ENCODE data around the gene C2orf42.
"Not testable (repeated sequence)": the region's sequence is repeated elsewhere in the genome, so short reads cannot be mapped to it uniquely, and the experiment has no call there.

C2orf42 gene

GRCh38 chr2:70131344-70132143, 59.3 kb downstream of the C2orf42 start:
- DNase-seq, result not testable (repeated sequence)

- no peak for DNase-seq
Measured at GRCh38 chr2:70128005-70128404, 62.8 kb downstream of the C2orf42 start.

DNA sequence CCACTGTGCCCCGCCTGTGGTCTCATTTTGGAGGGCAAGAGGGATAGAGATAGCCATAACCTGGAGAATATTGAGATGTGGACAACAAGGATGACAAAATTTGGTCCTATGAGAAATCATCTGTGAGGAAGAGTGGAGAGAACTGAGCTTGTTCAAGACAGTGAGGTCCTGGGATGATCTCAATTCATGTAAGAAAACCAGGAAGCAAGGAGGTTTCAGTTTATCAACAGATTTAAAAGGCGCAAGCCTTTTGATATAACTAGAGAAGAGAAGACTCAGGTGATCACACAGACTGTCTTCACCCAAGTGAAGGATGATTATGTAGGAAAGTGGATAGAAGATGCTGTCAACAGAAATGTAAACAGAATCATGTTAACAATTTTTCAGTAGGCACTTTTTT, 64.4 kb downstream of the C2orf42 start:
- no peak for DNase-seq

DNA sequence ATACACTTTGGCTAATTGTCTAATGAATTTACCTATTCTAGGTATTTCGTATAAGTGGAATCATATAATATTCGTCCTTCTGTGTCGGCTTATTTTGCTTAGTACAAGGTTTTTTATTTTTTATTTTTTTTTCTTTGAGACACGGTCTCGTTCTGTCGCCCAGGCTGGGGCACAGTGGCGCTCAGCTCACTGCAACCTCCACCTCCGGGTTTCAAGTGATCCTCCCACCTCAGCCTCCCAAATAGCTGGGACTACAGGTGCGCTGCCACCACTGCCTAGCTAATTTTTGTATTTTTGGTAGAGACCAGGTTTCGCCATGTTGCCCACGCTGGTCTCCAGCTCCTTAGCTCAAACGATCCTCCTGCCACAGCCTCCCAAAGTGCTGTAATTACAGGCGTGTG, 65.3 kb downstream of the C2orf42 start:
- DNase-seq, result no peak

DNA sequence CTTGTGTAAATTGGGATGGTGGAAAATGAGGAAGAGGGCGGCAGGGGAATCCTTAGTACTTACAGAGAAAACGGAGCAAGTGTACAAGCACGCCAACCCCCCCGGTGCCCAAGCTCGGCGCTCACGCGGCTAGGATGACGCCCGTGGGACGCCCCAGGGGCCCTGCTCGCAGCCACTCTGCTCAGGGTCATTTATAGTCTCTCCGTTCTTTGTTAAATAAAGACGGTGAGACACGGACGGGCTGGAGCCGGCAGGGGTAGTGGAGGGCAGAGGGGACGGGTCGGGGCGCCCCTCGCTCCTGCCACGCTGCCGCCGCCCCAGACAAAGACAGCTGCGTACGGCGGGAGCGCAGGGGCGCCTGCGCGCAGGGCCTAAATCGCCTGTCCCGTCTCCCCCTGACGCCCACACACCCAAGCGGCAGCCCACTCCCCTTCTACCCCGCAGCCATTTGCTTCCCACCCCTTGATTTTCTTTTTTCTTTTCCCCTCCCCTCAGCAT, 65.8 kb downstream of the C2orf42 start:
- DNase-seq, result peak; percentile 64

- no peak for DNase-seq
Measured at GRCh38 chr2:70123829-70124116, 67.0 kb downstream of the C2orf42 start.

- DNase-seq, result no peak
Measured at GRCh38 chr2:70123051-70123828, 67.6 kb downstream of the C2orf42 start.

- DNase-seq, result no peak
Measured at GRCh38 chr2:70122470-70122869, 68.3 kb downstream of the C2orf42 start.

GRCh38 chr2:70121627-70122372, 69.0 kb downstream of the C2orf42 start:
- DNase-seq, result no peak

DNA sequence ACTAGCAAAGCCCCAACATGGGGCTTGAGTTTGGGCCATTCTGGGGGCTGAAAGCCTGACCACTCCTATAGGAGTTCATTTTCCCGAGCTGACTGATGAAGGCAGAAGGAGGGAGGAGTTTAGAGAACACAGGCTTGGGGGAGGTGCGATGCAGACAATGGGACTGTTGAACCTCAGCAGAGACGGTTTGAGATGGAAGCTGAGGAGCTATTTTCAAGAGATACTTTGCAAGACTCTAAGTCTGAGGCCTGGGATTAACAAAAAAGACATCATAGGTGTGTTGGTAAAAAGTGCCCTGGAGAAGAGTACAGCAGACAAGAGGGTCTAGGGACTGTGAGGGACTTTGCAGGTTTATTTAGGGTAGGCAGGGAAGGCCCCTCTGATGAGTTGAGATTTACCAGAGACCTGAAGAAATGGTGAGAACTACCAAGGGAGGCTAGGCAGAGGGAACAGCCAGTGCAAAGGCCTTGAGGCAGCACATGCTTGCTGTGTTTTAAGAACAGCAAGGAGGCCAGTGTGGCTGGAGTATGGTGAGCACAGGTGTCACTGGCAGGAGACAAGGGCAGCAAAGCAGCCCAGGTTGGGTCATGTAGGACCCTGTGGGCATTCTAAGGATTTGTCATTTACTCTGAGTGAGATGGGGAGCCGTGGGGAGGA, 71.9 kb downstream of the C2orf42 start:
- DNase-seq, result no peak

DNA sequence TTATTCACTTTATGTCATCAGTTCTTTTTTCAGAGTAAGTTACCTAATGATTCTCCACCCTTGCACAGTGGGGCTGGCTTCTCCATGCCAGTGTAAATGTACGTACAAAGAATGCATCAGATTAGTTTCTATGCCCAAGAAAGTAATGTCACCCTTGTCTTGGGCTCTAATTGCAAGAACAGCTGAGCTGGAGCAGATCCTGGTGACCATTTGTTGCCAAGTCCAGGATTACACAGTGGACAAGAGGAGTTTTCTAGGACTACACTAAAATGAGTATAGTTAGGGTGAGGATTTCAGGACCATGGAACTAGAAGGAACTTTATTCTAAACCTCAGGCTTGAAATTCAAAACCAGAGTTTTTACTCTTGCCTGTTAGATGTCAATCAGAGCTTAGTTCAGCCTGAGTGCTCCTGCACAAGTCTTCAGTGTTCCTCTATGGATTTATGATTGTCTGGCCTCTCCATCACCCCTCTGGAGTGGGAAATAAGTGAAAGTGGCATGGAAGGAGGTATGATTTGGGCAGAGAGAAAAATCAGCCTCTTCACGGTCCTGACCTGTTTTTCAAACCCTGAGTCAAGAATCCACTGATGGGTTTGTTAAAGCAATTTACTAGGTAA, 73.8 kb downstream of the C2orf42 start:
- no peak for DNase-seq

- no peak for DNase-seq
Measured at GRCh38 chr2:70115646-70116442, 75.0 kb downstream of the C2orf42 start.

GRCh38 chr2:70113359-70114070, 77.3 kb downstream of the C2orf42 start:
- DNase-seq, result no peak

GRCh38 chr2:70111752-70112591, 78.8 kb downstream of the C2orf42 start:
- DNase-seq, result no peak

GRCh38 chr2:70110397-70110796, 80.4 kb downstream of the C2orf42 start:
- DNase-seq, result not testable (repeated sequence)

DNA sequence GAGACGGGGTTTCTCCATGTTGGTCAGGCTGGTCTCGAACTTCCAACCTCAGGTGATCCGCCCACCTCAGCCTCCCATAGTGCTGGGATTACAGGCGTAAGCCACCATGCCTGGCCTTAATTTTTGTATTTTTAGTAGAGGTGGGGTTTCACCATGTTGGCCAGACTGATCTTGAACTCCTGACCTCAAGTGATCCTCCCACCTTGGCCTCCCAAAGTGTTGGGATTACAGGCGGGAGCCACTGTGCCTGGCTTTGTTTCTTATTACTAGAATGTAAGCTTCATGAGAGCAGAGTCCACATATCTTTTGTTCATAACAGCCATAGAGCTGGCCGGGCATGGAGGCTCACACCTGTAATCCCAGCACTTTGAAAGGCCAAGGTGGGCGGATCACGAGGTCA, 84.7 kb downstream of the C2orf42 start:
- DNase-seq, result not testable (repeated sequence)

DNA sequence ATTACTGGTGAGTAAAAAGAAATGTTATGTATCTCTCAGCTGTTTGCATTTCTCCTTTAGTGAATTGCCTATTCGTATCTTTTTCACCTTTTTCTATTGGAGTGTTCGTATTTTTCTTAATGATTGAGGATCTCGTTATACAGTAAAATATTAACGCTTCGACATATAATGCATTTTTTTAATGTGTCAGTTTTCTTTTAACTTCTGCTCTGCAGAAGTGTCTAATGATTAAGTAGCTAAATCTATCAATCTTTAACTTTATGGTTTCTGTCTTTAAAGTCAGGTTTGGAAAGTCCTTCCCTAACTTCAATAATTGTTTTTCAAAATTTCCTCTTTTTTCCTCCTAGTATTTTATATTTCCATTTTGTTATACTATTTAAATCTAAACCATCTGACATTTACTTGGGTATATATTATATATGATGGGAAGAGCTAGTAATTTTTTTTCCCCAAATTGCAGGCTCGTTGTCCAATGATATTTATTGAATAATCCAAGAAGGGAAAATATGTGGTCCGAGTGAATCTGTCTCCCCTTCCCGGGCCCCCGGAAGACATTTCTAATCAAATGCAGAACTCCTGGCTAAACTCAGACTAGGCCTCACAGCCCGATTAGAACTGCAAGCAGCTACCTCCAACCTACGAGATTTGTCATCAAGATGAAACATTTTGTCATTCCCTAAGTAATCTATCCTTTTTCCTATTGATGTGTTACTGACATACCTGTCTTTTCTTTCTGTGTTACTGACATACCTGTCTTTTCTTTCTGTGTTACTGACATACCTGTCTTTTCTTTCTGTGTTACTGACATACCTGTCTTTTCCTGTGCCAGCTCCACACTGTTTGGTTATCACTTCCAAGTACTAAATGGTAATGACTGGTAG, 86.3 kb downstream of the C2orf42 start:
- peak; percentile 23 for DNase-seq

GRCh38 chr2:70103531-70104061, 87.2 kb downstream of the C2orf42 start:
- no peak for DNase-seq

All from activated CD4-positive, alpha-beta T cell treated with anti-CD3 and anti-CD28 coated beads, Interleukin-2, amount 50 U/mL, for 1 hour (primary cell).